ENCODE data around the gene SMAD3.

- peak; percentile 1; the same call in 1 of the 2 replicates for TF ChIP-seq RAD21 (IDR thresholded peaks at IDR 0.05; ENCODE audit: low read length)
- no peak for TF ChIP-seq CTCF (conservative IDR thresholded peaks at IDR 0.05; ENCODE audit: low read depth, low read length)
- no peak for TF ChIP-seq RFX5 (IDR thresholded peaks at IDR 0.05; ENCODE audit: low read depth, low read length)
- TF ChIP-seq MAFK (IDR thresholded peaks at IDR 0.05; ENCODE audit: low read depth, low read length), result no peak
- no peak for TF ChIP-seq CEBPB (IDR thresholded peaks at IDR 0.05; ENCODE audit: low read depth, low read length)
- TF ChIP-seq RCOR1 (IDR thresholded peaks at IDR 0.05; ENCODE audit: insufficient replicate concordance, low read length), result no peak
- TF ChIP-seq BHLHE40 (IDR thresholded peaks at IDR 0.05; ENCODE audit: low read depth, low read length), result no peak
- no peak for TF ChIP-seq ELK1 (IDR thresholded peaks at IDR 0.05; ENCODE audit: borderline replicate concordance, low read depth, low read length)
- 0 out of 2 replicates have a peak, but pooled peaks have one; percentile 28 for TF ChIP-seq POLR2A (IDR thresholded peaks at IDR 0.05; ENCODE audit: low read depth, low read length)
- no peak for TF ChIP-seq USF2 (IDR thresholded peaks at IDR 0.05; ENCODE audit: low read depth, low read length)
- 0 out of 2 replicates have a peak, but pooled peaks have one; percentile 18 for TF ChIP-seq FOS (IDR thresholded peaks at IDR 0.05; ENCODE audit: low read depth, low read length)
- TF ChIP-seq CHD1 (IDR thresholded peaks at IDR 0.05; ENCODE audit: low read depth, low read length), result no peak
These were observed 106.8 kb downstream of the SMAD3 start for GRCh38 chr15:67172172-67172571.
